ENCODE measurements around the gene CCL27. TPM values are rescaled to one million over a fixed set of nuclear protein-coding genes. Genes with fewer than 3 reads are reported as not detected.

The CCL27 gene, protein sequence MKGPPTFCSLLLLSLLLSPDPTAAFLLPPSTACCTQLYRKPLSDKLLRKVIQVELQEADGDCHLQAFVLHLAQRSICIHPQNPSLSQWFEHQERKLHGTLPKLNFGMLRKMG
- not detected for total RNA-seq

DNA sequence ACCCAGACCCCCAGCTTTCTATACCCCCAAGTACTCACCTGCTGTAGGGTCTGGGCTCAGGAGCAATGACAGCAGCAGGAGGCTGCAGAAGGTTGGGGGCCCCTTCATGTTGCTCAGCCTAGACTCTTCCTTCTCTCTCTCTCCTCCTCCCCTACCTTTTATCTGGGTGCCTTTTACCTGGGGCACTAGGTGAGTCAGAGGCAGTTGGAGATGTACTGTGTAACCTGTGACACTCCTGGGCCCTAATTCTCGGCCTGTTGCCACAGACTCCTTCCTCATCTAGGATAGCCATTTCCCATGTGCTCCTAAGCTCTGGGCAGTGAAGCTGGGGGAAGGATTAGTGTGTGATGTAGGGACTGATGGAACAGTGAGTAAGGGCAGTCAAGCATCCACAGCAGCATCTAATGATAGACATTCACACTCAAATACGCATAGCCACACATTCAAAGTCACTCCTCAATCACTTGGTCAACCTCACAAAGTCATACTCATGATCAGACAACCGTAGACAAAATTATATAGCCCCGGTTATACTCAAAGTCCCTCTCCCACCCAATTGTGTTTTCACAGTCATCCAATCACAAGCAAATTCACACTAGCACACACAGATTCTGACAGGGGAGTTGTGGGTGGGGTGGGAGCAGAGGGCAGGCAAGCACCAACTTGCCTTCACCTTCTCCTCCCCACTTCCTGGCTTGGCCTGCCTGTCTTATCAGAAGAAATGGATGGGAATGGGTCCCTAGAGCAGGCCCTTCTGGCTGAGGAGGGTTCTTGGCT lies at the start of gene CCL27:
CCL27 (minus strand) TSS at position 132 of the 777 bp plus-strand sequence; CDS start at position 108, 24 bp downstream.
- DNase-seq (ENCODE audit: low spot score) = no peak

DNA sequence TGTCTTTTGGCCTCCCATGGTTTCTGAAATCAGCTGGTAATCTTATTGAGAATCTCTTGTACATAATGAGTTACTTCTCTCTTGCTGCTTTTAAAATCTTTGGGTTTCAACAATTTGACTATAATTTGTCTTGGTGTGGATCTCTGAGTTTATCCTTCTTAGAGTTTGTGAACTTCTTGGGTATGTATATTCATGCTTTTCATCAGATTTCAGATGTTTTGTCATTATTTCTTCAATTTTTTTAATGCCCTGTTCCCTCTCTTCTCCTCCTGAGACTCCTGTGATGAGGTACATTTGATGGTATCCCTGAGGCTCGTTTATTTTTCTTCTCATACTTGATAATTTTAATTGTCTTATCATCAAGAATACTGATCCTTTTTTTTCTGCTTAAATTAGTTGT lies 49.7 kb upstream of the CCL27 start:
- no peak for DNase-seq (ENCODE audit: low spot score)

DNA sequence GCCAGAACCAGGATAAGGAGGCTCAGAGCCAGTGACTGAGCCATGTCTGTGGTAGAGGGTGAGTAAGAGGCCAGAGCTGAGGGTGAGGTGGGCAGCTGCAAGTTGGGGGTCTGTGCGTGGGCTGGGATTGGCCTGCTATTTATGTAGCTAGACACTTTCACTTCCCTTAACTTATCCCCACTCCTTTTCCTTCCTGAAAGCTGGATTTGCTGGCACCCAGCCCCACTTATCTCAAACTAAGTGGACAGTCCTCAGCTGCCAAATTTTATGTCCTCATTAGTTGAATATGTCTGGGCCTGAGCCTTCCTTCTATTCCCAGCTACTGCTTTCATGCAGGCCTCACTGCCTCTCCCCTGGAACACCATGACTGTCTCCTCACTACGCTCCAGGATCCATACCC lies 47.6 kb upstream of the CCL27 start, which contains the start of gene CCL21:
CCL21 (minus strand) TSS at position 114 of the 400 bp plus-strand sequence; CDS start at position 44, 70 bp downstream.
- DNase-seq (ENCODE audit: low spot score) = no peak

DNA sequence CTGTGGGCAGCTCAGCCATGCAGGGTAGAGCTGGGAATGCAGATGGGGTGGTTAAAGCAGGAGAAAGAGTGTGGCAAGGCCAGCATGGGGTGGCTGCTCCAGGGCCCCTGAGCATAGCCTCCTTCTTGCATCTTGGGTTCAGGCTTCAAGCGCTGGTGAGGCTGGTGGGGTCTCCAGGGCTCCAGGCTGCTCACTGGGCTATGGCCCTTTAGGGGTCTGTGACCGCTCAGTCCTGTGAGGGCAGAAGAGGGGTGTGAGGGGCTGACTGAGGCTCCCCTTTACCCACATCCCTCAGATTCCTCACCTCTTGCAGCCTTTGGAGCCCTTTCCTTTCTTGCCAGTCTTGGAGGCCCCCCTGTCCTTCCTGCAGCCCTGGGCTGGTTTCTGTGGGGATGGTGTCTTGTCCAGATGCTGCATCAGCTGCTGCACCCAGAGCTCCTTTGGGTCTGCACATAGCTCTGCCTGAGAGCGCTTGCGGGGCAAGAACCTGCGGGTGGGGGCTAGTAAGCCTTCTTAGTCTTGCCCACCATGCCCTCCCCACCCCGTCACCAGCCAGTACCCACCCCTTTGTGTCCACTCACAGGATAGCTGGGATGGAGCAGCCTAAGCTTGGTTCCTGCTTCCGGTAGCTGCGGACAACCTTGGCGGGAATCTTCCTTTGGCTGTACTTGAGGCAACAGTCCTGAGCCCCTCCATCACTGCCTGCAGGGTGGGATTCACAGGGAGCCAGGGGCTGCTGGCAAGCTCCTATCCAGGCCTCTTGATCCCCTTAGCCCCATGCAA lies 46.9 kb upstream of the CCL27 start:
- DNase-seq (ENCODE audit: low spot score) = no peak

DNA sequence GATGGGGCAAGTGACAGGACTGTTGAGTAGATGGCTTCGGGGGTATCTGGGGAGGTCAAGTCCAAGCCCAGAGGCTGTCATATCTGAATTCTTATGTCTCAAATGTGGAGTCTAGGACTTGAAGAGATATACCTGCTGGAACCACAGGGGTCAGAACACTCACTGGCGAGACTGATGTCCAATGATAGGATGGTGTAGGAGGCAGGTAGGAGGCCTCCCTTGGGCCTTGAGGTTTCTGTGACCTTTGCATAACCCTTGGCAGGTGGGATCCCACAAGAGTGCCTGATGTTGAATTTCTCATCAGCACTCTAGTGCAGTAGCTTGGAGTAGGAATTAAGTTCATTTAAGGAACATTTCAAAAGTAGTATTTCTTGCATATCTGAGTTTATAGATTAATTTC lies 44.7 kb upstream of the CCL27 start:
- DNase-seq (ENCODE audit: low spot score) = no peak

DNA sequence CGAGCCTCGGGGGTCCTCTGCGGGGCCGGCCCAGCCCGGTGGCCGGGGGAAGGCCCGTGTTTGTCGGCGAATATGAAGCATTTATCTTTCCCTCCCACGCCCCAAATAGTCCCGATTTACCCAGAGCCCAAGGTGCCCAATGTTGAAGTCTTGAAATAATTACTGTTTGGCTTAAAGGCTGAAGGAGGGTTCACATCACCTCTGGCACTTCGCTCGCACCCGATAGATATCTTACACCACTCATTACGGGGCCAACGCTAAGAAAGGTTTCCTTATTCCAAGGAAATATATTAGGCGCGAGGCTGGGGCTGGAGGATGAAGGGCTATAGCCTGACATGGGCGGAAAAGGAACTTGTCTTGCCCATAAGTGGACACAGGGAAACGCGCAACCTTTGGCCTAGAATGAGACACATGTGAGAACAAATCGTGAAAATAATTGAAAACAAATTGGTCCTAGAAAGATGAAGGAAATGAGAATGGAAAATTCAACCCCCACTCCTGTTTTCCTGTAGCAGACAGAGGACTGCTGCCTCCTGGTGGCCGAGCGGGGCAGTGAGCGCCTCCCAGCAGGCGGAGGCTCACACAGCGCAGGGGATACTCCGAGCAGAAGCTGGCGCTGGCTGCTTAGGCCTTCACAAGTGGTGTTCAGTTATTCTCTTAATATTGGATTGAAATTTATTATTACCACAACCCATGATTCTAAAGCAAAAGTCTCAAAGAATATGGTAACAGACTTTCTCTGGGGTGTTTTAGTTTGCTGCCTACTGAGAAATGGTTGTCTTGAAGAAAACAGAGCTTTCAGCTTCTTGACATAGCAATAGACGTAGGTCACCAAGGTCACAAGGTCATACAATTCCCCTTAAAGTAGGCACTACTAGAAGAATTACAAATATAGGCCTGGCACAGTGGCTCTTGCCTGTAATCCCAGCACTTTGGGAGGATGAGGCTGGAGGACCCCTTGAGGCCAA lies 39.6 kb upstream of the CCL27 start:
- DNase-seq (ENCODE audit: low spot score) = peak; percentile 87

DNA sequence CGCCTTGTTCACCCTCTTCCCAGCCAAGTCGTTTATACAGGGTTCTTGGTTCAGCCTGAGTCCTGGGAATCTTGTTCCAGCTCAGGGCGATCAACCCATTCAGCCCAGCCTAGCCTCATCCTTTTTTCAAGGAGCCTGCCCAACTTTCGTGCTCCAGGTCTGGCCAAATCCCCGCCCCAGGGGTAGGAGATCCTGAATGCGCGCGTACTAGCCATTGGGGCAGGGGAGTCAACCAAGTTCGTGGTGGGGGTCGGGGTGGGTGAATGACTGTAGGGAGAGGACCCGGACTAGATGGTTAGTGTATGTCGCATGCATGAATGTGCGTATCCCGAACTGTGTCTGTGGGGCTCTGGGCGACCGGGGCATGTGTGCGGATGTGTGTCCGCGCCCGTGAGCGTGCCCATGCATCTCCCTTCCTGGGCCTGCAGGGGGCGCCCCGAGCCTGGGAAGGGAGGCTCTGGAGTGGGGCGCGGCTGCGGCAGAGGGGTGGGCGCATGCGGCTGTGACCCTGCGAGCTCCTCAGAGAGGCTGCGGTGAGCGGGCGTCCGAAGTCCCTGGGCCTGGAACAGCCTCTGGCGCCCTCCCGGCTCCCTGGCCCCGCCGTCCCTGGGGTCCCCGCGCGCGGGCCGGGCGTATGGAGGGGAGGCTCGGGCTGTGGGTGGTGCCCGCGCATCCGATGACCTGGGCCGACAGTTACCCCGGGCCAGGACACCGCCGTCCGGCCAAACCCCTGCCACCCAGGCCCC lies 38.7 kb upstream of the CCL27 start:
- peak; percentile 62 for DNase-seq (ENCODE audit: low spot score)

DNA sequence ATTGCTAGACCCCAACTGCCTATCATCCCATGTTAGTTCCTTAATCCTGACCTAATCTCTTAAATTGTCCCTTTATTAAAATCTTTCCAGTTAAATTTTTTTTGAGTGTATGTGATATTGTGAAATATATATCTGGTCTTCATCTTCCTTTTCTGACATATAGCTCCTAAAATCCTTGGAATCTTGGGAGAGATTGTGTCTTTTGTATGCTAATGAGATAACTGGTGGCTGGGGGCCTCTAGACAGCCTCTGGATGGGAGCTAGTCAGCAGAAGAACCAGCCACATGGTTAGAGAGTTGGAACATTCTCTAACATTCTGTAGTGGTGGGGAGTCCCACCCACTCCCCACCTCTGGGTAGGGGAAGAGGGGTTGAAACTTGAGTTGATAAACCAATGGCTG lies 32.4 kb upstream of the CCL27 start:
- DNase-seq (ENCODE audit: low spot score) = no peak

DNA sequence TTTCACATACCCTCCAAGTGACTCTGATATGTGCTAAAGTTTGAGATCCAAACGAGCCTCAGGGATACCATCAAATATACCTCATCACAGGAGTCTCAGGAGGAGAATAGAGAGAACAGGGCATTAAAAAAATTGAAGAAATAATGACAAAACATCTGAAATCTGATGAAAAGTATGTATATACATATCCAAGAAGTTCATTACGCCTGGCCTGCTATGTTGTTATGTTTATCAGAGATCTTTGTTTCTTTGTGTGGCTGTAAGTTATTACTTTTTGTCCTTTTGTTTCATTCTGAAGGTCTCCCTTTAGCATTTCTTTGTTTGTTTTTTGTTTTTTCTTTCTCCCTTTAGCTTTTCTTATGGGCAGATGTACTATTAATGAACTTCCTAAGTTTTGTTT lies 31.1 kb upstream of the CCL27 start:
- DNase-seq (ENCODE audit: low spot score) = no peak

DNA sequence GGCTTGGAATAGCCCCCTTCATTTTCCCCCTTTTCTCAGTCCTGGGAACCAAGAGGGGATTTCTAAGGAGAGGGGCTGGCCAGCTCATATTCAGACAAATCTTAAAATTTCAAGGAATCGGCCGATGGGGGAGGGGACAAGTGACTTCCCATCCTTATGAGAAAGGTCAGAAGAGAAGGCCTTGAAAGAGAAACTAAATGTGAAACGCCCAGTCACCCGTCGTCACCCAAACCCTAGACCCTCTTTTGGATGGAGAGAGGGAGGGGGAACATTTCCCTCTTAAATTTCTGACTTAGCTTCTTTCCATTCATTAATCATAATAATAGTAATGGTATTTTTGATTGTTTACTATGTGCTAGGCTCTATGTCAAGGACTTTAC lies 29.5 kb upstream of the CCL27 start:
- DNase-seq (ENCODE audit: low spot score) = no peak

DNA sequence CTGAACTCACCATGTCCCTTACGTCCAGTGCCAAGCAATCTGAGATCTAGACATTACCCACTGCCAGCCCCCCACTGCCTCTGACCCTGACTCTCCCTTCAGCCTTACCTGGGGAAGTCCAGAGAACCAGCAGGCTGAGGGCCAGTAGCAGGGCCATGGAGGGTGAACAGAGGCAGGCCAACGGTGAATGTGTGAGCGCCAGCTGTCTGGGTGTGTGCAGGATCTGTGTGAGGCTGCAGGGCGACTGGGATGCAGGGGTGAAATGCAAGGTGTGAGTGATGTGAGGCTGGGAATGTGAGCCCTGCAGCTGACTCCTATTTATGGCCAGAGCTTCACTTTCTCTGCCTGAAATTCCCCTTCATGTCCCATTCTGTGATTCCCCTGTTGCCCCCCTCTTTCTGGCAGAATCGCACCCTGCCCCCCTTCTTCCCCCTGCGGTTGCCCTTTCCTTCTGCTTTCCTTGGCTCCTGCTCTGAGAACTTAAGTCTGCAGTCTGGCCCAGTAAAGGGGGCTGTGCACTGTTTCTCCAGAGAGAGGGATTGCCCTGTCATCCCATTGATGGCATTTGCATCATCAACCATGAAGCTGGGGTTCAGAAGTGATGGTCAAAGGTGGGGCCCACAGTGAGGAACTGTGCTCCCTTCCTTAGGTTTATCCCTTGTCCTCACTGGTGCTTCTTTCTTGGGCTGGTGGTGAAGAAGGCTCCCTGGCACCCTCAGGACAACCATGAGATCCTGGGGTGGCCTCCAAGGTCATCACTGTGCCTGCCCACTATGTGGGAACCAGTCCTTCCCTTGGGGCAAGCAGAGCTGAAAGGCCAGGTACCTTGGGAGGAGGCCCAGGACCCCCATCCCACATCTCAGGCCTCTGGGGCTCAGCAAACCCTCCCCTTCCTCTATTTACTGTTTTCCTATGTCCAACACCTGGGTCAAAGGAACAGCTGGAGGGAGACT lies 28.8 kb upstream of the CCL27 start, which contains the start of gene CCL19:
CCL19 (minus strand) TSS at position 294 of the 953 bp plus-strand sequence; CDS start at position 157, 137 bp downstream.
- DNase-seq (ENCODE audit: low spot score) = no peak

DNA sequence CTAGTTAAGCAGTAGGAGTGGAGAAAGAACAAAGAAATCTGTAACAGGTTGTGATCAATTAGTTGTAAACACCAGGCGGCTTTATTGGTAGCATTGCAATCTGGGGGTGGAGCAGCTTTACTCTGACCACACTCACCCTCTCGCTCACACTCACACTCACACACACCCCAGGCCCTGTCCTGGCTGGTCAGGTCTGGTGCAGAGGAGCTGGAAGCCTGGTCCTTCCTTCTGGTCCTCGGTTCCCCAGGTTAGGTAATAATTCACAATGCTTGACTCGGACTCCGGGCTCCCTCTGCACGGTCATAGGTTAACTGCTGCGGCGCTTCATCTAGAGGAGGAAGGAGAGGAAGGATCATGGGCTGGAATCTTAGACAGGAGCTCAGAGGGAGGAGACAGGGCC lies 27.1 kb upstream of the CCL27 start:
- peak; percentile 64 for DNase-seq (ENCODE audit: low spot score)

DNA sequence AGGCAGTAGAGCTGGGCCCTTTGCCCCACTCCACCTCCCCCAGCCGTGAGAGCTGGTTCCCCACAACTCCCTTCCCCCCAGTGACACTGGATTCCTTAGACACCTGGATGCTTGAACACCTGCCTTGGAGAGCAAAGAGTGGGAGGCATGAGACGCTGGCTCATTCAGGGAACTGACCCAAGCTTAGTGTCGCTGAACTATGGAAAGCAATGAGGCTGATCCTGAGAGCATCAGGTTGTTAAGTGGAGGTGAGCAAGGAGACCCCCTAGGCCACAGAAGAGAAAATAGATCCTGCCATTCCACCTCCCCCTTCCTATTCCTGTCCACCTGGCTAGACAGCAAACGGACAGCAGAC lies 26.6 kb upstream of the CCL27 start:
- no peak for DNase-seq (ENCODE audit: low spot score)

DNA sequence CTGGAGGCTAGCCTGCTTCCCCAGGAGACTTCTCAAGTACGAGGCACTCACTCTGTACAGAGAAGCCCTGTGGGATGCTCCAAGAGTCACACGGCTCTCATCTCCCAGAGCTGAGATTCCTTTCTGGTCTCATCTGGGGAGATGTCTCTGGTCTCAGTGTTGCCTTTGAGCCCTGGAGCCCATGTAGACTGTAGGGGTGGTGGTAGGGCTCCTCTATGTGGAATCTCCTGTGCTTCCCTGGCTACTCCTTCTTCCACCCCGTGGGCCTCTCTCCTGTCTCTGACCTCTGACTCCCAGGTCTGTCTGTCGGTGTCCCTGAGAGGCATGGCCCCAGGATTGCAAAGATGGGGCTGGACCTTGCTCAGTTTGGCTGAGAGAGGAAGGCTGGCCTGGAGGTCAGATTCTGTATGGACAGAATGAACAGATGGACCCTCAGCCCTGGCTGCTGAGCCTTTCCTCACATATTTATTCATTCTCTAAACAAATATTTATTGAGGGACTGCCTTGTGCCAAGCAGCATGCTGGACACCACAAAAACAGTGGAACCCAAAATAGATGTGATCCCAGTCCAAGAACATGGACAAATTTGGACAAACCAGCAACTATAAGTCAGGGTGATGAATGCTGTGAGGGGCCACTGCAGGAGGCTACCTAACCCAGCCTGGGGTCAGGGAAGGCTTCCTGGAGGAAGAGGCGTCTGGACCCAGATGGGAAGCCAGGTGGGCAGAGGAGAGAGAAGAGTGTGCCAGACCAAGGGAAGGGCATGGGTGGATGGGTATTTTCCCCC lies 26.1 kb upstream of the CCL27 start:
- no peak for DNase-seq (ENCODE audit: low spot score)

DNA sequence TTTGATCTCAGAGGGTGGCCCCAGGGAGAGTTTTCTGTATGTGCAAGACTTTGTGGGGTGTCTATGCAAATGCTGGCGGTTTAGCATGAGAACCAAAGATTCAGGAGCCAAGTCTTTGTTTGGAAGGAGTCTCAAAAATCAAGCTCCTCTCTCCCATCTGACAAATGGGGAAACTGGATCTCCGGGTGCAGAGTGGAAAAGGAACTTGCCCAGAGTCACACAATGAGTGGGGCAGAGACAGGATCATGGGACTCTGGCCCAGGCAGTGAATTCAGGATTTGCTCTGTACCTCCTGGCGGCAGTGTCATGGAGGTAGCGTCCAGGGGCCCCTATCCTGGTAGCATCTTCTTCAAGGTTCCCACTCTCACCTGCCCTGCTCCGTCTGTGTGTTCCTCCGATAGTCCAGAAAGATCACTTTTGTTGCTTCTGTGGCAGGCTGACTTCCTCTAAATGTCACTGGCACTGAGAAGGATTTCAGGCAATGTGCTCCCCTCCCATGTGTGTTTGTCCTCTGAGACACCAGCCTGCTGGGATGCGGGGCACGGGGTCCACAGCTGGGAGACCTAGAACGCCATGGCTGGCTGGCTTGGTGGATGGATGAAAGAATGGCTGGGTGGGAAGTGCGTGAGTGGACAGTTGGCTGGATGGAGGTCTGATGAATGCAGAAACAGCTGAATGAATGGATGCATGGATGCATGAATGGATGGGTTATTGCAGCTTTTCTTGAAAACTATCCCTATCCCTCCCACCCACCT lies 25.0 kb upstream of the CCL27 start:
- DNase-seq (ENCODE audit: low spot score) = no peak

DNA sequence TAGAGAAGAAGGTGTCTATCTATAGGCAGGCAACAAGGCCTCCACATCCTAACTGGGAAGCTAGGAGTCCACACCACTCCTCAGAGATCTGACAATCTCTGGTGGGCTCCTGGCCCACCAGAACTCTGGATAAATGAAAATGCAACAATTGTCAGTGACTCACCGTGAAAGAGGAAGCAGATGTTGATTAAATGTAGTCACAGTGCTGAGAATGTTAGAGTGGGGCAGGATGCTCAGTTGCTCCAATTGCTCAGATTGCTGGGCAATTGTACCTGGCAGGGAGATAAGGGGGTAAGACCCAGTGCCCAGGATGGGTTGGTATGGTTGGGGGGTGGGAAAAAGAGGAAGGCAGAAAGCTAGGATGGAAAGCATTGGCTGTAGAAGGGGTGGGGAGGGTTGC lies 24.3 kb upstream of the CCL27 start:
- no peak for DNase-seq (ENCODE audit: low spot score)

DNA sequence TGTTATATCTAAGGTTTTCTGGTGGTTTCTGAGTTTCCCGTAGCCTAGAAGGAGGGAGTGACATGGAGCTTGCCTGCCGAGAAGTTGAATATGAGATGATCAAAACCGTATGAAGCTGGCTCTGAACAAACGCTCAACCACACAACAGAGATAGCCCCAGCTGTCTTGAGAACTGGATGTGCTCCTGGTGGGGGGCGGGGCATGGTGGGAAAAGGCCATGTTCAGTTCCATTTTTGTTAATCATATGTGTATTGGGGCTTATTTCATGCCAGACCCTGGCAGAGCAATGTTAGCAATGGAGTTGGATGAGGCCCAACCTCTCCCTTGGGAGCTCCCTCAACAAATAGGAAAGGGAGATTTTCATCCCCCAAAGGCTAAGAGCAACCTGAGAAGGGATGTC lies 23.8 kb upstream of the CCL27 start:
- DNase-seq (ENCODE audit: low spot score) = no peak

DNA sequence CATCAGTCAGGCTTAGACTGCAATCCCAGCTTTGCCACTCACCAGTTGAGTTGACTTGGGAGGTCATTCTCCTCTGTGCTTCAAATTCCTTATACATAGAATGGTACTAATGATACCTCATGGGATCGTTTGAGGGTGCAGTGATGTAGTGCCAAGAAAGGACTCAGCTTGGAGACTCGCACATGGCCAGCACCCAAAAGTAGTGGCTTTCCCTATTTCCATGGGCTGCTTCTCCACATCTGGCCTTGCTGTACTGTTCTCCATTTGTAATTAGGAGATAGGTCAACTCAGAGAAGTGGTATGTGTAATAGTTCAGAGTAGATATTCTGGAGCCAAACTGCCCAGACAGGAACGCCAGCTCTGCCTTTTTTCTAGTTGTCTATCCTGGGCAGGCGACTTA lies 23.1 kb upstream of the CCL27 start:
- no peak for DNase-seq (ENCODE audit: low spot score)
